GM12873 (cell line): Measurements from ENCODE around the gene ZACN.

Source experiments
- TF ChIP-seq, protein P1 (sequence below): IDR thresholded peaks from 2 replicates; pipeline ENCODE4 v1.5.1; 2012; ENCODE audit warnings: low read depth, mild to moderate bottlenecking, moderate library complexity, low read length, control low read depth; ENCODE audit not compliant: insufficient read depth; ENCODE audit errors: missing control alignments

ZACN gene

GRCh38 chr17:76049836-76050537, 29.0 kb upstream of the ZACN start:
- TF ChIP-seq, protein P1, sequence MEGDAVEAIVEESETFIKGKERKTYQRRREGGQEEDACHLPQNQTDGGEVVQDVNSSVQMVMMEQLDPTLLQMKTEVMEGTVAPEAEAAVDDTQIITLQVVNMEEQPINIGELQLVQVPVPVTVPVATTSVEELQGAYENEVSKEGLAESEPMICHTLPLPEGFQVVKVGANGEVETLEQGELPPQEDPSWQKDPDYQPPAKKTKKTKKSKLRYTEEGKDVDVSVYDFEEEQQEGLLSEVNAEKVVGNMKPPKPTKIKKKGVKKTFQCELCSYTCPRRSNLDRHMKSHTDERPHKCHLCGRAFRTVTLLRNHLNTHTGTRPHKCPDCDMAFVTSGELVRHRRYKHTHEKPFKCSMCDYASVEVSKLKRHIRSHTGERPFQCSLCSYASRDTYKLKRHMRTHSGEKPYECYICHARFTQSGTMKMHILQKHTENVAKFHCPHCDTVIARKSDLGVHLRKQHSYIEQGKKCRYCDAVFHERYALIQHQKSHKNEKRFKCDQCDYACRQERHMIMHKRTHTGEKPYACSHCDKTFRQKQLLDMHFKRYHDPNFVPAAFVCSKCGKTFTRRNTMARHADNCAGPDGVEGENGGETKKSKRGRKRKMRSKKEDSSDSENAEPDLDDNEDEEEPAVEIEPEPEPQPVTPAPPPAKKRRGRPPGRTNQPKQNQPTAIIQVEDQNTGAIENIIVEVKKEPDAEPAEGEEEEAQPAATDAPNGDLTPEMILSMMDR: no peak

DNA sequence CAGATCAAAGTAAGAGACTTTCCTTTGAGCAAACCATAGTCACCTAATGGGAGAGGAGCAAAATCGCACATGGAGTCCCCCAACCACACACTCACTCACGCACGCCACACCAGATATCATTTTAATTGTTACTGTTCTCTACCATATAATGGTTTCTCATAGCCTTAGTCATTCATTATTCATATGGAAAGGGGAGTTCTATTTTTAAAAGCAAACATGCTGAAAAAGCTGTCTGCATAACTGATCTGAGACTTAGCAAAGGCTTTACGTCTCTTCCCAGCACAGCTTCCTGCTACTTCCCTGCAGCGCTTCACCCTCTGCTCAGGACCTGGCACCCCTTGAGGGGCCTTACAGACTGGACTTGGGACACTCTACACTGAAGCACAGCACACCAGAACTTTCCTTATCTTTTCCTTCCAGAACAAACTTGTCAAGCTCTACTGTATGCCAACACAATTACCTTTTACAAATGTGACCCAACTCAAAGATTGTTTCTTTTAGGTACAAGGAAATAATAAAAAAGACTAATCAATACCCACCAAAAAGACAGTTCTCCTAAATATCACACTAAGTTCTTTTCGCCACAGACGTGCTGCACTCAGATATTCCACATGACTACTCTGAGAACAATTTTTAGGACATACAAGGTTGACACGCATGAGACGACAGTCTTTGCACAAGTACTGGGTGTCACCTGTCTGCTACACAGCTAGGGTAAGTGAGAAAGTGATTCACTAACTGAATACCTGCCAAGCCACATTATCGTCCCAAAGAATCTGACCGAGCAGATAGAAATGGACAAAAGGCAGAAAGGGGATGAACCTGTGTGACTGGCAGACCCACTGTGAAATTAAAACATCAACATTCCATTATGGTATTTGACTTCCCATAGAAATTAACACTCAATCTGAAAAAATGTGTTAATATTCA, 28.2 kb upstream of the ZACN start:
- TF ChIP-seq, protein P1: no peak

GRCh38 chr17:76051561-76051960, 27.4 kb upstream of the ZACN start:
- TF ChIP-seq, protein P1: no peak

DNA sequence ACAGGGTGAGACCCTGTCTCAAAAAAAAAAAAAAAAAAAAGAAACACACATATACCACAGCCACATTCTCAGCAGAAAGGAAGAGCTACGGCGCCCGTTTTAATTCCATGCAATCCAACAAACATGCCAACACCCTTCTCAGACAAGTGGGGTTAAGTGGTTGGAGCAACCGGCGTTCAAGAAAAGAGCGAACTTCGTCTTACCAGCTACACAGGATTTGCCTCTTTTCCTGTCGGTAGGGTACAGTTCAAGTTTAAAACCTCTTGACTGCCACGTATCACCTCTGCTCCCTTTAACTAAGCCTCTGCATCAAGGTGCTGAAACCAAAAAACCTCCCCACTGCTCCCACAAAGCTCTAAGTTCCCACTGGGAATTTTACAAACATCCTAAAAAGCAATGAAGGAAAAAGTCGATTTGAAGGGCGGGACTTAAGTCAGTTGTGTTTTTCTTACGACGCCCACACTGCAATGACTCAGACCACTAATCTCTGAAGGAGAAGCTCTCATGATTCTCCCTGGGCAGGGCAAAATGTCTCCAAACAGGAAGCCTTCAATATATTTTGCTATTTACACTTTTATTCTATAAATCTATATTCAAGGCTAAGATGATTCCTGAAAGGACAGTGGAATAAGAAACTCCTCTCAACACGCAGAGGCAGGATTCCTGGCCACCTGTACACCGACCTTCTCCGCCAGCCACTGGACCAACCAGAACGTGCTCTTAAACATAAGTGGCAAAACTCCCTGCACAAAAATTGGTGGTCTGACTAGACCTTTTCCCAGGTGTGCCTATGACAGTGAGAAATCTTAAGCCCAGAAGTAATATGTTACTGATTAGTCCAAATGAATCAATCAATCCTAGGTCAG, 25.5 kb upstream of the ZACN start:
- TF ChIP-seq, protein P1: no peak

DNA sequence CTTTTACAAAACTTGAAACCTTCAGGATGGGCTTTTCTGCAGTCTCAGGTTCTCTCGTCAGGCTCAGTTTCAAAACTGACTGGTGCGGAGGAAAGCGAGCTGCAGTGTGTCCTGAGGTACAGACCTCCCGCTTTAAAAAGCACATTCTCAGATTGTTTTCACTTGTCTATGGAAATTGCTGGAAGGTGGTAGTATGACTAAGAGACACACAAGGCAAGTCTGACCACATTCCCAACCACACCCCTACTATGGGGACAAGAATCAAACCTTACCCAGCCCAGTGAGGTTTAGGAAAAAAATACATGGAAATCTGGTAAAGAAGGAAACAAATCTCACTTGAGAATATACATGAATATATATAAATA, 24.9 kb upstream of the ZACN start:
- TF ChIP-seq, protein P1: no peak

DNA sequence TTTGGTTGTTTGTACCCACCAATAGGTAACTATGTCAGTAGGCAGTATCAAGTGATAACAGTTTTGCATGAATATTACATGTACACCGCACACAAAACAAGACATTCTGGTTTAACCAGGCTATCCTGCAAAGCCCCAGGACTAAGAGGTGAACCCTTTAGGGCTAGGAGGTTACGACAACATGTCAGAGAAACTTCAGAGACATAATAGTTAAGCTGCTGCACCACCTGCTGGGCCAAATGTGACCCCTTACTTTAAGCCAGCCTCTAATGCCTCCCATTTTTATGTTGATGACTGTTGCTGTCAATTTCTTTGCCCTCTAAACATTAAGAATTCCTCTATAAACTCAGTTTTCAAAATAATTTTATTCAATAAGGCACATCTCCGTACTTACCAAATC, 22.1 kb upstream of the ZACN start:
- TF ChIP-seq, protein P1: no peak
